Measurements from ENCODE around the gene ADCY9. TPM values are rescaled to one million over a fixed set of nuclear protein-coding genes. Genes with fewer than 3 reads are reported as not detected.
"Not testable (repeated sequence)": the region's sequence is repeated elsewhere in the genome, so short reads cannot be mapped to it uniquely, and the experiment has no call there.

Gene ADCY9
- total RNA-seq, 1 experiment from 2014 or later: 9.8 TPM

- Histone ChIP-seq H3K9me2 (ENCODE audit: insufficient read depth) (no peaks in the 10 kb centered on the region), H3K4me1 (ENCODE audit: control insufficient read depth in 1 of 2, insufficient read depth in 2 of 2, low read length in 2 of 2) (no peaks in the 10 kb centered on the region), H4K20me1 (ENCODE audit: insufficient read depth) (no peaks in the 10 kb centered on the region), H3K4me3 (replicated peaks in 1 of 2; ENCODE audit: low read depth in 1 of 2, low read length in 2 of 2) (no peak overlapping the region), H3K79me2 (ENCODE audit: insufficient read depth, low read length) (no peaks in the 10 kb centered on the region), H3K9me3 (ENCODE audit: control insufficient read depth in 1 of 2, insufficient read depth in 1 of 2, low read depth in 1 of 2, low read length in 2 of 2) (no peaks in the 10 kb centered on the region), H3K27ac (ENCODE audit: low read depth, low read length) (no peak overlapping the region), H3K27me3 (ENCODE audit: insufficient read depth, low read length) (no peaks in the 10 kb centered on the region), H3K4me2 (ENCODE audit: low read length) (no peak overlapping the region), H3K36me3 (ENCODE audit: control insufficient read depth in 1 of 2, insufficient read depth in 2 of 2, low read length in 2 of 2) (no peaks in the 10 kb centered on the region), H3K9ac (ENCODE audit: low read length) (no peak overlapping the region), H2AFZ (ENCODE audit: low read depth, low read length, poor library complexity, severe bottlenecking) (no peak overlapping the region)
- ATAC-seq (no peak), DNase-seq (ENCODE audit: low read depth, low spot score) (no peak)
- TF ChIP-seq ELF1 (IDR thresholded peaks at IDR 0.05; ENCODE audit: borderline replicate concordance, low read depth): no peak
- no peak for TF ChIP-seq JUND (IDR thresholded peaks at IDR 0.05)
- no peak for TF ChIP-seq SRF (IDR thresholded peaks at IDR 0.05; ENCODE audit: low read depth)
- no peak for TF ChIP-seq CTCF (IDR thresholded peaks at IDR 0.05 in 2 of 3, conservative IDR thresholded peaks at IDR 0.05 in 1 of 3; ENCODE audit: borderline replicate concordance in 1 of 3, insufficient read depth in 1 of 3, low read depth in 2 of 3, low read length in 2 of 3)
- no peak for TF ChIP-seq RAD21 (IDR thresholded peaks at IDR 0.05; ENCODE audit: low read depth)
- no peak for TF ChIP-seq MAX (IDR thresholded peaks at IDR 0.05)
- TF ChIP-seq POLR2A (IDR thresholded peaks at IDR 0.05; ENCODE audit: borderline replicate concordance, extremely low read depth, insufficient read depth, insufficient read length): no peak
- no peak for TF ChIP-seq CBX3 (IDR thresholded peaks at IDR 0.05; ENCODE audit: low read depth)
- TF ChIP-seq EZH2 (IDR thresholded peaks at IDR 0.05): no peak
- intact Hi-C loops (cut with micrococcal nuclease): no loop called here
- ChIA-PET RAD21 (ENCODE audit: low non-redundant PET in 1 of 2, low total read pairs in 2 of 2, uncharacterized antibody in 2 of 2, unreplicated experiment in 2 of 2) (no interaction called here), POLR2A (interaction anchor here (0.6 kb wide), 1 partner anchor 112 kb away, joined by 4 read pairs; no protein-coding TSS in a partner anchor), CTCF (interaction anchor here (1.3 kb wide), 1 partner anchor 63 kb away, joined by 4 read pairs; no protein-coding TSS in a partner anchor)
- BruUV-seq (replicated peaks): no TSS peak
Measured at GRCh38 chr16:4046221-4046620, 70.0 kb downstream of the ADCY9 start.

GRCh38 chr16:4045561-4045960 is 70.7 kb downstream of the ADCY9 start:
- RAD21 ChIA-PET (ENCODE audit: low non-redundant PET in 1 of 2, low total read pairs in 2 of 2, uncharacterized antibody in 2 of 2, unreplicated experiment in 2 of 2); H3K36me3 ChIP-seq (ENCODE audit: control insufficient read depth in 1 of 2, insufficient read depth in 2 of 2, low read length in 2 of 2); H2AFZ ChIP-seq (ENCODE audit: low read depth, low read length, poor library complexity, severe bottlenecking); H3K4me1 ChIP-seq (ENCODE audit: control insufficient read depth in 1 of 2, insufficient read depth in 2 of 2, low read length in 2 of 2); BruUV-seq (replicated peaks); H3K9me3 ChIP-seq (ENCODE audit: control insufficient read depth in 1 of 2, insufficient read depth in 1 of 2, low read depth in 1 of 2, low read length in 2 of 2); H4K20me1 ChIP-seq (ENCODE audit: insufficient read depth); H3K9ac ChIP-seq (ENCODE audit: low read length); intact Hi-C loops (cut with micrococcal nuclease); H3K9me2 ChIP-seq (ENCODE audit: insufficient read depth); H3K27me3 ChIP-seq (ENCODE audit: insufficient read depth, low read length); H3K79me2 ChIP-seq (ENCODE audit: insufficient read depth, low read length); H3K4me2 ChIP-seq (ENCODE audit: low read length); H3K4me3 ChIP-seq (replicated peaks in 1 of 2; ENCODE audit: low read depth in 1 of 2, low read length in 2 of 2); H3K27ac ChIP-seq (ENCODE audit: low read depth, low read length); ATAC-seq; DNase-seq (ENCODE audit: low read depth, low spot score): not testable (repeated sequence)
- ChIA-PET POLR2A (interaction anchor here (0.6 kb wide), 1 partner anchor 113 kb away, joined by 4 read pairs; no protein-coding TSS in a partner anchor), CTCF (interaction anchor here (1.3 kb wide), 1 partner anchor 62 kb away, joined by 4 read pairs; no protein-coding TSS in a partner anchor)

All from HCT116 (cell line).